HG03196 (cell line): ENCODE measurements around the gene TMEM179.
"Not testable (repeated sequence)": the region's sequence is repeated elsewhere in the genome, so short reads cannot be mapped to it uniquely, and the experiment has no call there.

Experiments
- ATAC-seq: cut with Tn5 transposase; IDR thresholded peaks from one replicate; pipeline ENCODE4 v1.9.1; 2021; ENCODE audit not compliant: unreplicated experiment

The TMEM179 gene

DNA sequence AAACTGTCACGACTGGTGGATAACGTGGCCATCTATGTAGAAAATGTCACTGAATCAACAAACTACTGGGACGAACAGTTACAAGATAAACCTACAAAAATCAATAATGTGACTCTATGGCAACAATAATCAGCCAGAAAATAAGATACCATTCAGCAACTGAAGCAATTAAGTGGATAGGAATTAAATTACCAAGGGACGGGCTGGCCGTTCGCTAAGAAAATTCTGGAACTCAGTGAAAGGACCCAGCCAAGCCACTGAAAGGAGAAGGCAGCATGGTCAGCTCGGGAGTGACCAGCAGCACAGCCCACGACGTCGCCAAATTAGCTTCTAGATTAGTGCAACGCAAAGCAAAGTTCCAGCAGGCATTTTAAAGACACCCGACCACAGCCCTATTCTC lies 33.6 kb upstream of the TMEM179 start:
- no peak for ATAC-seq

DNA sequence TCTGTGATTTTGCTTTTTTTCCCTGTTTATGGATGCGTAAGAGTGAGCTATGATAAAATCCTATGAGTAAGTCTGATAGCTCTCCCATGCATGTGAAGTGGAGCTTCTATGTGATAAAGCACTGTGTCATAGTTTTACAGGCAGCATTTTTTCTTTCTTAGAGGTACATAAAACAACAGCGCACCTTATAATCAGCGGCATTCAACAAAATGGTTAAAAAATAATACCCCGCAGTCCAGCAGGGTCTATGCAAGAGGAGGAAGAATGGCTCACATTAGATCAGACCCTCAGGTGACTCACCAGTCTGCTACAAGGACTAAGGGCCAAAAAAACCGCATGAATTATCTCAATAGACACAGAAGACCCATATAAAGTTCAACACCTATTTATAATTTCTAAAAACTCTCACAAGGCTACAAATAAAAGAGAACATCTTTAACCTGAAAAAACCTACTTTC lies 33.0 kb upstream of the TMEM179 start:
- ATAC-seq: no peak

DNA sequence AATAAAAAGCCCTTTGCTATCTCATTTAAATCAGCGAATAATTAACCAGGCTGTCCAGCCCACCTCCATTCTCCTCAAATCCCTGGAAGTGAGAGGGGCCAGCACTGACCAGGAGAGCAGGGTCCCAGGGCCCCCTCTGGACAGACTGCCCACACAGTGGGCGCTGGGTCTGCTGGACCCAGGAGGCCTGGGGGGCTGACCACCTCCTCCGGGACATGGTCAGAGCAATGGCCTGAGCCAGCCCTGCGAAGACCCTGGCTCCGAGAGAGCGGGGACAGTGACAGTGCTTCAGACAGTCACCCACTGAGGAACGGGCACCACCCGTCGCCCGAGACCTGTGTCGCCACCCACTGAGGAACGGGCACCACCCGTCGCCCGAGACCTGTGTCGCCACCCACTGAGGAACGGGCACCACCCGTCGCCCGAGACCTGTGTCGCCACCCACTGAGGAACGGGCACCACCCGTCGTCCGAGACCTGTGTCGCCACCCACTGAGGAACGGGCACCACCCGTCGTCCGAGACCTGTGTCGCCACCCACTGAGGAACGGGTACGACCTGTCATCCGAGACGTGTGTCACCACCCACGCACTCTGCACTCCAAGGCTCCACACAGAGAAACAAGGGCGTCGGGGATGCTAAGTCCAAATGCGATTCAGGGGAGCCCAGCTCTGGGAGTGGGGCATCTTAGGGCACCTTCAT lies 32.4 kb upstream of the TMEM179 start:
- ATAC-seq: not testable (repeated sequence)

DNA sequence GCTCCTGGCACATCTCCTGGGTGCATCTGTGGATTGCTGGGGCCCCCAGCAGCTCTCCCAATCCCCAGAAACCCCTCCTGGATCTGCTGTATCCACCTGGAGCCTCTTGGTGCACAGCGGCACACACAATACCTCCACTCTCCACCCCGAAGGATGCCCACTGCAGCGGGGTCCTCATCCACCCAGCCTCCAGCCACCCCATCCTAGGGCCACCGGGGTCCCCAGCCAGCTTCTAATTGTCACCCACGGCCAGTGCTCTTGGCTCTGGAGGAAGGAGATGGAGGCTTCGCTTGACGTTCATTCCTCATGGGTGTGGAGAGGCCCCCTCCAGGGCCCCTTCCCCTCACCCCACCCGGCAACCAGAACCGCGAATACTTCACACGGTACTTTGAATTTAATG lies 31.6 kb upstream of the TMEM179 start:
- no peak for ATAC-seq

DNA sequence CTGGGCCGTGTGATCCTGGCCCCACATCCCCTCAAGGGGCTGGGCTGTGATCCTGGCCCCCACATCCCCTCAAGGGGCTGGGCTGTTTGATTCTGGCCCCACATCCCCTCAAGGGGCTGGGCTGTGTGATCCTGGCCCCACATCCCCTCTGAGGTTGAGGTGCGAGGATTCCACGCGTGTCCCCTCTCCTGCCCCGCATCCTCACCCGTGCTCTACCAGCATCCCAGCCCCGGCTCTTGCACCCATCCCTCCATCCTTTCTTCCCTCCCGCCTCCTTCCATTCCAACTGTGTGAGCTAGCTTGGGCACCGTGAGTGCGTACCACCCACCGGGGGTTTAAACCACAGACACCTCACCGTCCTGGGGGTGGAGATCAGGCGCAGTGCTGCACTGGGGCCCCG lies 31.1 kb upstream of the TMEM179 start:
- no peak for ATAC-seq

DNA sequence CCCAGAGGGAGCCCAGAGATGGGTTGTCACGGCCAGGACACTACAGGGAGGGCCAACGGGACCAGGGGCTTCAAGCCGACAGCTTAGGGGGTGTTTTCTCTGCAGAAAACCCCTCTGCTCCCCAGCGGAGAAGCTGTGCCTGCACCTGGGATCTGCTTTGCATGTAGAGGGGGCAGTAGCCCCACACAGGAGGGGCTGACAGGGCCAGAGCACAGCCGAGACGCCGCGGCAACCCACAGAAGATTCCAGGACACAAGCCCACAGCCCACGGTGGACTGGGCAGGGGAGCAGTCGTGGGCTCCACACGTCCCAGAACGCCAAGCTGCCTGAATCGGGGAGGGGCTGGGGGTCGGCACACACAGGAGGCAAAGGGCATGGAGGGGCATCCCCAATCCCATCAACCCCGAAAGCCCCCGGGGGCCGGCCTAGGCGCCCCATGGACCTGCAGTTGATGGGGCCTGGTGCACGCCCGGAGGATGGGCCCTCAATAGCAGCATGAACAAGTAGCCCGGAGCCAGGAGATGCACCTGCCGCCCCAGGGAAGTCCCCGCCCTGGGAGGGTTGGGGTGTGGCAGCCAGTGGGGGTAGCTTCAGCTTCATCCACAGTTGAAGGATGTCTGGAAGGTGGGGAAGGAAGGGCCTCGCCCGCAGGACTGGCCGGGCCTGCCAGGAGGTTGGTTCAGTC lies 30.5 kb upstream of the TMEM179 start:
- ATAC-seq: no peak

DNA sequence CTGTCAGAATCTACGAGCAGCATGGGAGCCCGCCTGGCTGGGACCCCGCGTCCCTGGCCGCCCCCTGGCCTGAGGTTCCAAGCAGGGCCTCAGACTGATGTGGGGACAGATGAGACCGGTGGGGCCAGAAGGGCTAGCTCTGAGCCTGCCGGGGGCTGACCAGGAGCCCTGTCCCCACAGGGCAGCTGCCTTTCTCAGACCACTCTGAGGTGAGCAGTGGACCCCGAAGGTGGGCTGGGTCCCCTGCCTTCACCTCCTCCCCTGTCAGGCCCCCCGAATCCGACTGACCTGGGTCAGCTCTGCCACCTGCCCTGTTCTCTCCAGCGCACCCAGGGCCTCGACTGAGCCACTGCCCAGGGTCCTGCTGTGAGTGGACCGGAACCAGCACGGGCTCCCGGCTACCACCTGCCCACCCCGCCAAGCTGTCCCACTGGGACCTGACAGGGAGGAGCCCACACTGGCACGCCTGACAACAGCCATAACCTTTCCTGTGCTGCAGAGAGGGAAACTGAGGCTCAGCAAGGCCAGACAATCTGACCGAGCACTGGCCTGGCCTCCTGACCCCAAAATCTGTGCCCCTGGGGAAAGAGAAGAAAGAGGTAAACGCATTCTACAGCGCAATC lies 29.7 kb upstream of the TMEM179 start:
- ATAC-seq: no peak

DNA sequence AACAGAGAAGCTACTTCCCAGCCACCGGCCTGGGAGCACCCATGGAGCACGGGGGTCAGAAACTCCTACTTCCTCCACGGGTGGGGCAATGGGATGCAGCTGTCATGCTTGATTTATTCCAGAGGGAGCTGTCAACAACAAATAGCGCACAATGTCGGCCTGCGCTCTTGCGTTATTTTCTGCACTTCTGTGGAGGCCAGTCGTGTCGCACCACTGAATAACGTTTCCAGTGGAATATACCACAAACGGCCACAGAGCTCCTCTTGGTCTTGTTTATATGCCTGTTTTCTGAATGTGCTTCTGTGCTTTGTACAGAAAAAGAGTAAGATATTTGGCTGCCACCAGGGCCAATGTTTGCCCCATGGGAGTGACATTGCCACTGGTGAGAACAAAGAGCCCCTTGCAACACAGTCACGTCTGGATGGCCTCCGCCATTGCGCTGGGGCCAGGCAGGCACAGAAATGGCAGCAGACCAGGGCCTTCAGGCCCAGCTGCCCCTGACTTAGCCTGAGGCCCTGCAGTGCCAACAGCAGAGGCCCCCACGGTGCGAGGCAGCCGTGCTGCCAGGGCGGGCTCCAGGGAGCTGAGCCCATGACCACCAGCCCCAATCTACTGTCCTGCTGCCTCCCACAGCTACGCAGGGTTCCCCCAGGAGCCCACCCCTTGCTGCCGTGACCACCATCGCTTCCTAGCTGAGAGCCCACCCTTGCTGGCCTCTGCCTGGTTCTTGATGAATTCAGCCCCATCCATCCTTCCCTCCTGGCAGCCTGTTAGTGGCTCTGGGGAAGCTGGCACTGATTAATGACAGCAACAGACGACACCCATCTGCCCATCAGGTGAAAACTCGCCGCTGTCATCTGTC lies 28.9 kb upstream of the TMEM179 start:
- no peak for ATAC-seq

DNA sequence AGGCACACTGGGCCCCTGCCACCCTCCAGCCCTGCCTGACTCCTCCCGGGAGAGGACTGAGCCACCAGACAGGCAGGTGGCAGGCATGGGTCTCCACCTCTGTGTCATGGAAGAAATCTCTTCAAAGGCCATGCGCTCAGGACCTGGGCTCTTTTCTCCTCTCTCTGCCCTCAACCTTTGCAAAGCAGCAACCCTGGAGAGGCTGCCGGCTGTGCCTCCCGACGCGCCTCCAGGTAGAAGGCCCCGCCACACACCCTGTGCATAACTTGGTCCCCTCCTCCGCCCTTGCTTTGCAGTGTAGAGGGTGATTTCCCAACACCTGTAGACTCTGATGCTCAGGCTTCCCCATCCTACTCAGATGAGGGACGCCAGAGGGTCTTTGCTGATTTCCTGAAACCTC lies 28.2 kb upstream of the TMEM179 start:
- no peak for ATAC-seq

DNA sequence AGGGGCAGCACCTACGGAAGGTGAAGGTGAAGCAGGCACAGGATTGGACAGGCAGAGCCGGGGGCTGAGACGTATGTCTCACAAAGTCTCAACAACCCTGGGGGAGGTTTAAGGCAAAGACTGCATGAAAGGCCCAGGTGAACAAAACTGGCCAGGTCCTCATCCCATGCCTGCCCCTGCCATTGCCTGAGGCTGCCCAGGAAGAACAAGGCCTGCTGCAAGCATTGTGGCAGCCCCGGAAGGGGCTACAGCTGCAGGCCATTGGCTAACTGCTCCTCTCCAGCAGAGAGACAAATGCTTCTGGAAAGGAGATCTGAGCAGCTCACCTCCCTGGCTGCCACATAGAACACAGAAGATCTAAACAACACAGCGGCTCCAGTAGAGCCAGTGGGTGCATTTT lies 20.4 kb upstream of the TMEM179 start:
- ATAC-seq: no peak

DNA sequence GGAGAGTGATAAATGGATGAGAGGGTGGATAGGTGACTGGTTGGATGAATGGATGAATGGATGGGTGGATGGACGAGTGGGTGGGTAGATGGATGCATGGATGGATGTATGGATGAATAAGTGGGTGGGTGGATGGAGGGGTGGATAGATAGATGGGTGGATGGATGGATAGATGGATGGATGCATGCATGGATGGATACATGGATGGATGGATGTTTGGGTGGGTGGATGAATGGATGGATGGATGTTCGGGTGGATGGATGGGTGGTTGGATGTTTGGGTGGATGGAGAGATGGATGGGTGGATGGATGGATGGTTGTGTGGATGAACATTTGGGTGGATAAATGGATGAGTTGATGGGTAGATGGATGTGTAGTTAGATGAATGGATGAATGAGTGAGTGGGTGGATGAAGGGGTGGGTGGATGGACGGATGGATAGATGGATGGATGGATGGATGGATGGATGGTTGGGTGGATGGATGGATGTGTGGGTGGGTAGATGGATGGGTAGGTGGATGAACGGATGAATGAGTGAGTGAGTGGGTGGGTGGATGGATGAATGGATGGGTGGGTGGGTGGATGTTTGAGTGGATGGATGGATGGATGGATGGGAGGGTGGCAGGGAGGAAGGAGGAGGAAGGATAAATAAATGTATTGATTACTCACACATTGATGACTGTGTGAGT lies 9.7 kb upstream of the TMEM179 start:
- ATAC-seq: no peak

DNA sequence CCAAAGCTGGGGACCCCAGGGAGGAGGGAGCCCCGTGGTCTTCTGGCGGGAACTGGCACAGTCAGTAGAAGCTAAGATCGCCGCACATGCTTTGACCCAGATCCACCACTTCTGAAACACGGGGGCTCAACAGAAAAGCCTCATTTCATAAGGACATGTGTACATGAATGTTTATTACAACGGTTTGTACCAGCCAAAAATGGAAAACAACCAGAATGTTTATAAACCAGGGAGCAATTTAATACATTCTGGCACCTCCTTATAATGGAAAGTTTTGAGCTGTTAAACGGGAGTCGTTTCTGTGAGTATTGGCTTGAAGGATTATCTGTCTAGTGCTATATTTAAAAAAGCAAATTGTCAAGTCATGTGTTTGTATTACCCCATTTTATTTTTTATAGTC lies 7.3 kb upstream of the TMEM179 start:
- ATAC-seq: no peak

DNA sequence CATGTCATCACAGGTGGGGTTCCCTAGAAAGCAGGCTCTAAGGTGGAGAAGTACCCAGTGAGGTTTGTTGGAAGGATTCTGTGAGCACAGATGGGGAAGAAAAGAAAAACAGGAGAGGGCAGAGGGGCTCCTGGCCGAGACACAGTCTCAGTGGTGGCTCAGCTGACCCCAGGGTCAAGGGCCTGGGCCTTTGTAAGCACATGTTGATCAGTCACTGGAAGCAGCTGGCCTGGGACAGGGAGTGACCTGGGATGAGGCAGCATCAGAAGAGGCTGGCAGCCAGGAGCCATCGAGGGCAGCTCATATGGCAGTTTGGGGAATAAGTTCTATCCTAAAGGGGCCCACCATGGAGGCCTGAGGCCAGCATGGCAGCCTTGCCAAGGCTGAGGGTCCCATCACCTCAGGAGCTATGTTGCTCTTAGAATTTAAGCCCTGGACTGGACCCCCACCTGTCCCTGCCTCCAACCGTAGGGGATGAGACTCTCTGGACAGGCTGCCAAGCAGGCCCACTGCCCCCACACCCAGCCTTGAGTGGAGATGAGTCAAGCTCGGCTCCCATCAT lies 6.3 kb upstream of the TMEM179 start:
- ATAC-seq: no peak

DNA sequence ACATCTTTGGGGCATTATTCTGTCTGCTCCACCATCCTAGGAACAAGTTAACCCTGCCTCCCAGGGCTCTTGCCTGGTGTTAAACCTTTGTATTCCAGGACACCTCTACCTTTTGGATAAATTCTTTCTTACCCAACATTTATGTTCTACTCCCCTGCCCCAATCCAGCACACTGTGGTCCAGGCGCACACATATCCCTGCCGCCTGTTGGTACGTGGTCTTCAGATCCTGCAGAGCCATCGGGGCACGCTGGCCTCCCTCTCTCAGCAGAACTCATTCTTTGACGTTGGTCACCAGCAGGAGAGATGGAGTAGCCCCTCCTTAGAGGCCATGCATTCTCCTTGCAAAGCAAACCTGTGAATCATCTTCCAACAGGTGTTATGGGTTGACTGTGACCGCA lies 5.1 kb upstream of the TMEM179 start:
- no peak for ATAC-seq

DNA sequence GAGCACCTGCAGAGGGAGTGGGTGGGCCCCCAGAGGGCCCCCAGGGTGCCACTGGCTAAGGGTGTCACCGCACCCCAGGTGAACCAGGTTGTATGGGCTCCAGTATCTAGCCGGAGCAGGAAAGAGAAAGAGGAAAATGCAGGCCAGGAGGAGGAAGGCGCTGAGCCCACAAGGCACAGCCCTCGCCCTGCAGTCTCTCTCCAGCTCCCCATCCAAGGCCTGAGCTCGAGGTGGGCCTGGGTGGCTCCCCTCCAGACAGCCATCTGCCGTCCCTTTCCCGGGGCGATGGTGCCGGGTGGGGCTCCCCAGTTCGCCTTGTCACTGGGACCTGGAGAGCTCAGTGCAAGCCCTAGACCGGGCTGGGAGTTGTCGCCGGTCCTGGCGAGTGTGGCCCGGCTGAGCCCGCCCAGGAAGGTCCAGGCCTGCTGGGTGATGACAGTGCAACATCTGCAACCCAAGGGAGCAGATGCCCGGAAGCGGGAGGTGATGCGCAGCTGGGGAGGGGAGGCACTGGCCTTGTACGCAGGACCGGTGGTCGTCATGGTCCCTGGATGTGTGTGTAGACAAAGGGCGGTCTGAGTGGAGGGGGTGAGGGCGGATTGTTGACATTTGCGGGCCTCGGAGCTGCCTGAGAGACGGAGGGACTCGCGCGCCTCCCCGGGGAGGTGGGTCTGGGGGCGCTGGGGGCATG lies 716 bp downstream of the TMEM179 start:
- ATAC-seq: no peak

DNA sequence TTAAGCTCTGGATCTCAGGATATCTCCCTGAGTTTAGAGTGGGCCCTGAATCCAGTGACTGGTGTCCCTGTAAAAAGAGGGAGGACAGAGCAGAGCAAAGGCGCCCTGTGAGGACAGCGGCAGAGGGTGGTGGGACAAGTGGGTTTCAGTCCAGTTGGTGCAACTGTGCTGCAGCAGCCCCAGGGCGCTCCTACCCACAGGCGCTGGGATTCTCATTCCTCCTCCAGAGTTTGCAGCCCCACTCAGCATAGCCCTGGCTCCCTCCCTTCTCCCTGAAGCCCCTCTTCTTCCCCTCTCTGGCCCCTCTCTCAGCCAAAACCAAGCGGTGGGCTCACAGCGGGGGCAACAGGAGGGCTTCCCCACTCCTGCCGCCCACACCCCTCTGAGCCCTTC lies 1.6 kb downstream of the TMEM179 start:
- no peak for ATAC-seq

DNA sequence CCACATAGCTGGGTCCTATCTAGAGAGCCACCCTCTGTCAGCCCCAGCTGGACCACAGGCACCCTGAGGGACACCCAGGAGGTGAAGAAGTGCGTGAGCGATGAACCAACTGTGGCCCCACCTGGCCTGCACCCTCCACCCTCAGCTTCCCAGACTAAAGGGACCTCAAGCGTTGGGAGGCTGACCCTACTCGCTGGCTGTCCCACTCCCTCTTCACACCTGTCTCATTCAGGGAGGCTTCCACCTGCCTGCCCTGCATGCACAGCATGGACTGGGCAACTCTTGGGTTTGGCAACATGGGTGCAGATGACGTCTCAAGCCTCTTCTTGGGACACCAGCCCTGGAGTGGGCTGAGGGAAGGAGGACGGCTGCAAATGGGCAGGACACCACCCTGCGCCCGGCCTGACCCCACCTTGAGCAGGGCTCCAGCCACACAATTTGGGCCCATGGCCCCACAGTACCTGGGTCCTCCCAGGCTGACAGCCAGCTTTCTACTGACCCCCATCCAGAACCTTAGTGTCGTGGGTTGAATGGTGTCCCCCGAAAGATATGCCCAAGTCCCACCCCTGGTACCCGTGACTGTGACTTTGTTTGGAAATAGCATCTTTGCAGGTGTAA lies 2.1 kb downstream of the TMEM179 start:
- no peak for ATAC-seq

DNA sequence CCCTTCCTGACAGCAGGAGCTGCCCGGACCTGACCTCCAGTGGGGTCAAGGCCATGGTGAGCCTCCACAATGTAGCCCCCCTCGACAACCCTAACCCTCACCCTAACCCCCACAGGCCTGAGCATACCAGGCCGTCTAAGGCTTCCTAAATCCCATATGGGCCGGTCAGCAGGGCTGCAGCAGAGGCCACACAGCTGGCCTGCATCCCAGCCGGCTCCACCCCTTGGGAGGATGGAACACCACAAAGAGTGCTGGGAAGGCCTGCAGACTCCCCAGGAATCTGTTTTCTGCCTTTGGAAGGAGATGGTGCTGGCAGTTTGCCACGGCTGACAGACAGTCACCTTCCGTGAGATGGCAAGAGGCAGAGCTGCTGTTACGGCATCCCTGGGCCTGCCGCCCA lies 2.8 kb downstream of the TMEM179 start:
- ATAC-seq: no peak

DNA sequence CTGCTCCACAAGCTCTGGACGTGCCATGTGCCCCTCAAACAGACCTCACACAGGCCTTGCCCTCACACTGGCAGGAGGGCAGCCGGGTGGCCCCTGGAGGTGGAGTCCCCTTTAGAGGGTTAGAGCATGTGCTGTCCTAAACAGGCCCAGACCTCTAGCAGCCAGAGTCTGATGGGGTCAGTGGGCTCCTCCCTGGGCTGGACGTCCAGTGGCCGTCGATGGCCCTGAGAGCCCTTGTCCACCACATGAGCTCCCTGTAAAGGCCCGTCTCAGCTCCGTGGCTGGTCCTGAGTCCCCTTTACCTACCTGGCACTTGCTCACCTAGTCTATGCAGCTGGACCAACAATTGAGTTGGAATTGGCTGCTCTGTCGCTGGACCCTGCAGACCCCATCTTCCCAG lies 3.8 kb downstream of the TMEM179 start:
- no peak for ATAC-seq
